Endothelial cell of umbilical vein (primary cell): Measurements from ENCODE around the gene PPOX. TPM values are rescaled to one million over a fixed set of nuclear protein-coding genes. Genes with fewer than 3 reads are reported as not detected.

Experiments used
- BruUV-seq: library from RNA; stranded (reverse); fragments of 400-500 nt; replicated peaks from 2 replicates; lab custom pipeline; 2021; lab: Mats Ljungman, UMichigan
- CTCF ChIA-PET: fragments of 300-600, 350-600 bp; sonication (Branson Sonifier 250); formaldehyde crosslinking; loops from one replicate; lab custom pipeline; 2021; ENCODE audit warnings: antibody characterized with exemption, inconsistent platforms; lab: Charles Lee
- POLR2A ChIA-PET: fragments of 300-600, 350-600 bp; sonication (Branson Sonifier 250); formaldehyde crosslinking; loops from one replicate; lab custom pipeline; 2021; ENCODE audit warnings: antibody characterized with exemption, inconsistent platforms; lab: Charles Lee
- DNase-seq: peaks from one replicate; pipeline ENCODE4 v3.0.0-alpha.2; 2011; ENCODE audit warnings: low read depth, low spot score
- FAIRE-seq: peaks from 2 replicates; lab custom pipeline; 2011; peaks lifted over from hg19 to GRCh38; lab: Jason Lieb, UNC
- H2AFZ ChIP-seq: 2 replicates; pipeline ENCODE4 v1.6.0; 2012; ENCODE audit warnings: low read depth, low read length, control low read depth, inconsistent platforms
- H3K27ac ChIP-seq: 2 replicates; pipeline ENCODE4 v1.5.1; 2011; ENCODE audit warnings: low read depth, mild to moderate bottlenecking, control low read depth, low read length, moderate library complexity; ENCODE audit not compliant: insufficient read depth
- H3K27me3 ChIP-seq, 2 experiments: 2 replicates each; pipeline versions ENCODE4 v1.6.0 to v1.6.1; 2011; ENCODE audit warnings: low read length in 2 of 2, mixed read lengths in 1 of 2; ENCODE audit not compliant: control insufficient read depth in 2 of 2, insufficient read depth in 2 of 2
- H3K36me3 ChIP-seq, 2 experiments: 2 replicates in 1 of 2; 3 replicates in 1 of 2; pipeline ENCODE4 v1.5.1; 2011; ENCODE audit warnings: low read length in 2 of 2, mild to moderate bottlenecking in 1 of 2, moderate library complexity in 1 of 2; ENCODE audit not compliant: control insufficient read depth in 2 of 2, insufficient read depth in 2 of 2; ENCODE audit errors: extremely low read depth in 1 of 2
- H3K4me1 ChIP-seq: 3 replicates; pipeline ENCODE4 v1.5.1; 2011; ENCODE audit warnings: mild to moderate bottlenecking, low read length; ENCODE audit not compliant: control insufficient read depth, insufficient read depth; ENCODE audit errors: extremely low read depth
- H3K4me2 ChIP-seq: 2 replicates; pipeline ENCODE4 v1.6.1; 2011; ENCODE audit warnings: low read length, control low read depth, mixed read lengths; ENCODE audit not compliant: insufficient read depth
- H3K4me3 ChIP-seq, 3 experiments: fragments of 200-600 bp in 1 of 3; sonication (generic), shearing (Covaris generic) in 1 of 3; replicated peaks in 1 of 3; 2 replicates each; pipeline ENCODE4 v1.5.1; 2011 to 2016; ENCODE audit warnings: control low read depth in 3 of 3, low read length in 3 of 3, mild to moderate bottlenecking in 2 of 3, inconsistent platforms in 1 of 3, low read depth in 1 of 3, moderate library complexity in 1 of 3; ENCODE audit not compliant: insufficient read depth in 1 of 3
- H3K79me2 ChIP-seq: 2 replicates; pipeline ENCODE4 v1.6.0; 2012; ENCODE audit warnings: low read length, inconsistent platforms; ENCODE audit not compliant: control insufficient read depth, insufficient read depth
- H3K9ac ChIP-seq: replicated peaks from 2 replicates; pipeline ENCODE3; 2011; ENCODE audit warnings: low read length, control low read depth; ENCODE audit not compliant: insufficient read depth; ENCODE audit errors: extremely low read depth
- H3K9me1 ChIP-seq: replicated peaks from 3 replicates; pipeline ENCODE4 v1.6.0; 2011; ENCODE audit warnings: mild to moderate bottlenecking, low read length; ENCODE audit not compliant: control insufficient read depth, insufficient read depth; ENCODE audit errors: extremely low read depth
- H3K9me3 ChIP-seq: replicated peaks from 2 replicates; pipeline ENCODE4 v1.5.1; 2012; ENCODE audit warnings: low read length, inconsistent platforms; ENCODE audit not compliant: control insufficient read depth, insufficient read depth
- H4K20me1 ChIP-seq: replicated peaks from 2 replicates; pipeline ENCODE3; 2011; ENCODE audit warnings: mild to moderate bottlenecking, low read length; ENCODE audit not compliant: control insufficient read depth, insufficient read depth; ENCODE audit errors: extremely low read depth
- EZH2 ChIP-seq: IDR thresholded peaks from 2 replicates; pipeline ENCODE4 v1.6.1; 2012; ENCODE audit warnings: borderline replicate concordance, low read depth, mild to moderate bottlenecking, moderate library complexity, low read length, inconsistent platforms; ENCODE audit not compliant: severe bottlenecking
- FOS ChIP-seq: IDR thresholded peaks from 2 replicates; pipeline ENCODE4 v1.6.1; 2011; ENCODE audit warnings: mild to moderate bottlenecking, low read length, moderate library complexity, borderline replicate concordance; ENCODE audit not compliant: insufficient read depth
- GATA2 ChIP-seq: IDR thresholded peaks from 2 replicates; pipeline ENCODE4 v1.7.0; 2011; ENCODE audit warnings: low read depth, mild to moderate bottlenecking, moderate library complexity, mixed read lengths, low read length; ENCODE audit not compliant: insufficient read length, insufficient read depth
- JUN ChIP-seq: IDR thresholded peaks from 2 replicates; pipeline ENCODE4 v1.6.1; 2011; ENCODE audit warnings: borderline replicate concordance, low read depth; ENCODE audit not compliant: insufficient read length, insufficient read depth
- POLR2A ChIP-seq: IDR thresholded peaks from 2 replicates; pipeline ENCODE4 v1.6.1; 2012; ENCODE audit warnings: low read depth, mild to moderate bottlenecking, control low read depth, low read length
- POLR2AphosphoS5 ChIP-seq: IDR thresholded peaks from 2 replicates; pipeline ENCODE4 v1.6.1; 2012; ENCODE audit warnings: low read depth, mild to moderate bottlenecking, control low read depth, low read length, moderate library complexity; ENCODE audit not compliant: insufficient read depth
- dilution Hi-C: fragments of 300-500 bp; cut with MboI; formaldehyde crosslinking; loops from one replicate; pipeline ENCODE4 v1.15.0; 2019; ENCODE audit warnings: low sequenced_read_pairs; ENCODE audit not compliant: extremely low pct_ligation_motif_present
- intact Hi-C: fragments of 100-400 bp; cut with micrococcal nuclease; formaldehyde crosslinking; loops from one replicate; pipeline ENCODE4 v1.10.0; 2022
- polyA plus RNA-seq, 4 experiments: library from polyadenylated mRNA; depleted of rRNA in 3 of 4; stranded (reverse) in 3 of 4; unstranded in 1 of 4; fragments of >200 nt; gene quantifications; 2 replicates each; pipeline versions ENCODE4 v1.2.1 to v1.2.3, GENCODE V29; 2011 to 2012; ENCODE audit warnings: missing spikeins in 1 of 4
- total RNA-seq: library from RNA; stranded (reverse); gene quantifications from 2 replicates; pipeline ENCODE4 v1.2.3, GENCODE V29; 2021

PPOX gene
- total and polyA plus RNA-seq, 2 donors (not counting 3 experiments of a cell fraction or from before 2014, with no cell fraction given), result 26.4 to 28.5 TPM

DNA sequence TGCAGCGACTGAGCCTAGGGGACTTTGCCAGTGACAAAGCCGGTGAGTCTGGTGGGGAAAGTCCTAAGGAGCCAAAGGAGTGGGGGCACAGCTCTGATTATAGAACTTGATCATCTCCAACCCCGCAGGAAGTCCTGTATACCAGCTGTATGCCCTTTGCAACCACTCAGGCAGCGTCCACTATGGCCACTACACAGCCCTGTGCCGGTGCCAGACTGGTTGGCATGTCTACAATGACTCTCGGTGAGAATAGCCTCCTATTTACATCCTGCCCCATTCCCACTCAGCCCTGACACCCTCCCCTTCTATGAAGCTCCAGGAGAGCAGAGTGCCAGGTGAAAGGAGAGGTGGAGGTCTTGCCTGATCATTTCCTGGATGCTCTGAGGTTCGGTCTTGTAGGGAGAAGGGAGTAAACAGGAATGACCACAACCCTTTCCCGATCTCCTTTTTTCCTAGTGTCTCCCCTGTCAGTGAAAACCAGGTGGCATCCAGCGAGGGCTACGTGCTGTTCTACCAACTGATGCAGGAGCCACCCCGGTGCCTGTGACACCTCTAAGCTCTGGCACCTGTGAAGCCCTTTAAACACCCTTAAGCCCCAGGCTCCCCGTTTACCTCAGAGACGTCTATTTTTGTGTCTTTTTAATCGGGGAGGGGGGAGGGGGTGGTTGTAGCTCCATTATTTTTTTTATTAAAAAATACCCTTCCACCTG lies 1.2 kb upstream of the PPOX start:
- no peak for FAIRE-seq
- no peaks in the 10 kb centered on the region for H4K20me1 ChIP-seq
- H3K36me3 ChIP-seq, result peaks cover 0 to 12% of the 10 kb centered on the region in 2 experiments
- no peaks in the 10 kb centered on the region for H3K9me1 ChIP-seq
- dilution Hi-C loops (no loop called here), intact Hi-C loops (no loop called here)
- H3K4me1 ChIP-seq, result peaks cover 21% of the 10 kb centered on the region
- H3K9ac ChIP-seq, result peak overlapping the region; percentile 82
- H3K4me3 ChIP-seq, result no peak overlapping the region
- POLR2A ChIA-PET, result interaction anchor here (0.8 to 2.2 kb wide), 5 partner anchors 11 to 217 kb away, joined by 3 to 8 read pairs (median 4); partner anchors contain the start of genes NDUFS2 and TOMM40L
- H3K27ac ChIP-seq, result peak overlapping the region; percentile 74
- TF ChIP-seq JUN (no peak), GATA2 (no peak), EZH2 (no peak), FOS (no peak), POLR2AphosphoS5 (no peak), POLR2A (no peak)
- BruUV-seq, result no TSS peak
- CTCF ChIA-PET, result interaction anchor here (0.7 to 3.1 kb wide), 15 partner anchors 9 to 217 kb away, joined by 3 to 35 read pairs (median 9); partner anchors contain the start of genes ADAMTS4, B4GALT3 and TOMM40L
- peak overlapping the region; percentile 75 for H3K4me2 ChIP-seq
- H3K79me2 ChIP-seq, result peaks cover 5% of the 10 kb centered on the region
- H3K9me3 ChIP-seq, result no peaks in the 10 kb centered on the region
- H3K27me3 ChIP-seq, result no peaks in the 10 kb centered on the region
- no peak overlapping the region for H2AFZ ChIP-seq
- no peak for DNase-seq
